K562 treated with DMSO at 1 percent for 4 hours (cell line): Measurements from ENCODE around the gene MIGA1. TPM values are rescaled to one million over a fixed set of nuclear protein-coding genes. Genes with fewer than 3 reads are reported as not detected.

Source experiments
- total RNA-seq: library from RNA; unstranded; fragments of 300-600 nt; gene quantifications from 2 replicates; pipeline ENCODE4 v1.2.3, GENCODE V29; 2022; ENCODE audit not compliant: insufficient read depth

MIGA1 gene
- total RNA-seq: 1.4 and 1.9 TPM in 2 replicates

DNA sequence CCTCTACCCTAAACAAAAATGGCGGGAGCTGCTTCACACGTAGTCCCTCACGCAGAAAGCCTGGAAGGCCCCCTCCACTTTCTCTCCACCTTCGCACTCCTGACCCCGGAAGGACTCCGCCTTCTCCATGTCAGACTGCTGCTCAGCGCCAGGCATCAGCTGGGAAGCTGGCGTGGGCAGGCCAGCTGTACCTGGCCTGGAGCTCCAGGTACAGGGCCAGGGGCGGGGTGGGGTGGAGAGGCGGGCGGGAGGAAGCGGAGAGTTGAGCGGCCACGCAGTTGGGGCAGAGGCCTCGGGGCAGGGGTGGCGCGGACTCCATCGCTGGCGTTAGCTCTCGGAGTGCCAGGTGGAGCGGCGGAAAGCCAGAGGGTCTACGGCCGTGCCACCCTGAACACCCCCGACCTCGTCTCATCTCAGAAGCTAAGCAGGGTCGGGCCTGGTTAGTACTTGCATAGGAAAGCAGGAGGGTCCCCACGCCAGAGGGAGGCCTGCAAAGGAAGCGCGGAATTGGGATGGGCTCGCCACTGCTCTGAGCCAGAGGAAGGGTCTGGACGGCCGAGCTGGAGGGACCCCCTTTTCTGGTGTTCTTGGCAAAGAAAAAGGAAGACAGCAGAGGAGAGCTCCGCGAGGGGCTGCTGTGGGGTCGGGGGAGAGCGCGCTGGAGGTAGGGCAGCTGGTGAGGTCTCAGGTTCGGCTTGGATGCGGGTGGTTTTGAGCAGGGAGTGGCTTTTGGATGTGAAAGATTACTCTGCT lies at the start of gene MIGA1:
Gene MIGA1 (plus strand): TSS at position 121 of the 753 bp plus-strand sequence. CDS start 3,604 bp downstream, outside the sequence.

DNA sequence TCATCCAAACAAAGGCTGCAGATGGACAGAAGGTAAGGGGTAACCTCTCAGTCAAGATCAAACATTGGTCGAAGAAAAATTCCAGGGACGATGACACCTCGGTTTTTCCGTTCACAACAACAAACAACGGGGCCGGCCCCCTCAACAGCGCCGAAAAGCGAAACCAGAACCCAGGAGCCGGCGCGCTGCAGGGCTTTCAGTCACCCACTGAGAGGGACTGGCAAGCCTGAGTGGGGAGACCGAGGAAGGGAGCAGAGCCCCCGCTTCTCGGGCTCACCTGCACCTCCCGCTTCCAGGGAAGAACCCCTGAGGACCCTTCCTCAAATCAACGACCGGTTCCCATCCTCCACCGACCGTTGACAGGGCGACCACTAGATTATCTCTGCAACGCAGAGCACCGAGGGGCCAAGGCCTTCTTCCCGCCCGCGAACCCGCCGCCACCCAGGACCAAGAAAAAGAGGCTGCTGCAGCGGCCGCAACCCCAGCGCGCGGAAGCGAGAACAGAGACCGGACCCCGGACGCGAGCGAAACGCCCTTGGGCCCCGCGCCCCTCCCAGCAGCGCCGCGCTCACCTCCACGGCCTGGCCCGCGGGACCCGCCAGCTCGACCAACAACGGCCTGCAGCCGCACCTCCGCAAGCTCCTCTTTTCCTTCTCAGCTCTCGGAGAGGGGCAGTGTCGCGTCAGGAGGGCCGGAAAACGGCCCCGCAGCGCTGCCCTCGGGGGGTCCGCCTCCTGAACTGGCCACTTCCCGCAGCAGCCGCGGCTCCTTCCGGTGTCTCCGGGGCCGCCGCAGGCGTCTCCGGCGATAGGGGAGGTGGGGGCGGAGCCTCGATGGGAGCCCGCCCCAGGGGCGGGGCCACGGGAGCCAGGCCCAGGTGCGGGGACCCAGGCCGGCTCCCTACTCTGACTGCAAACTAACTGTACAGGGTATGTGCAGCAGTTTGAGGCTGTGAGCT lies 20.1 kb upstream of the MIGA1 start, which contains the start of gene USP33:
Gene USP33 (minus strand): TSS at position 782 of the 958 bp plus-strand sequence. CDS start 18,155 bp downstream, outside the sequence.

GRCh38 chr1:77888081-77888780 lies 108.8 kb downstream of the MIGA1 start, which contains the start of gene NEXN:
Gene NEXN, plus strand, starts transcription at chr1:77888624. Its CDS starts 27,483 bp downstream, at chr1:77916107.

Other genes with a start within 250 kb of the MIGA1 start
- gene ZZZ3, start 97.0 kb upstream of the MIGA1 start, total RNA-seq: 21.4 and 25.8 TPM in 2 replicates
- gene USP33, start 19.8 kb upstream of the MIGA1 start, total RNA-seq: 23.5 and 27.0 TPM in 2 replicates
- not detected in 2 replicates for gene NEXN, start 109.0 kb downstream of the MIGA1 start, total RNA-seq
- gene FUBP1, start 199.4 kb downstream of the MIGA1 start, total RNA-seq: 50.5 and 56.0 TPM in 2 replicates
- gene DNAJB4, start 225.3 kb downstream of the MIGA1 start, total RNA-seq: 12.5 and 19.8 TPM in 2 replicates